ENCODE results near the gene STK17A. TPM values are rescaled to one million over a fixed set of nuclear protein-coding genes. Genes with fewer than 3 reads are reported as not detected.
A peak's percentile ranks its signal among the peaks of the same experiment; 100 is the strongest.
"Not testable (repeated sequence)": the region's sequence is repeated elsewhere in the genome, so short reads cannot be mapped to it uniquely, and the experiment has no call there.

The STK17A gene
- total RNA-seq, 1 experiment from 2014 or later: 4.5 TPM

DNA sequence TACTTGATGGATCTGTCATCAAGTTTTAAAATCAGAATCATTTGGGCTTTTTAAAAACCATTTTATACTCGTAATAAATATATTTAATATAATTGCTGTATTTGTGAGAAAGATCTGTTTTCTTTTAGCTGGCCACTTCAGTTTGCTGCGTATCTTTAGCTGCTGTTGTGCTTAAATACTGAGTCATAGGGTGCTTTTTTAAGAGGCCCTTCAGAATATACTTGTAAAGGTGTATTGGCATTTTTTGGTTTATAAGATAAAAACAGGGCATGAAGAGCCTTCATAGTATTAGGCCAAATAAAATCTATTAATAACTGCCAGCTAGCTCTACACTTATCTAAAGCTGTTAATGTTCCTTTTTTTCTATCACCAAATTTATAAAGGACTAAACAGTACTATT is 43.8 kb downstream of the STK17A start:
- H3K9me3 ChIP-seq (replicated peaks): no peaks in the 10 kb centered on the region
- peaks cover 5% of the 10 kb centered on the region; the same call in 1 of the 2 replicates for H3K4me1 ChIP-seq
- DNase-seq: no peak
- H3K36me3 ChIP-seq: peaks cover 15% of the 10 kb centered on the region
- H3K27me3 ChIP-seq: no peaks in the 10 kb centered on the region
- no peak overlapping the region for H3K27ac ChIP-seq
- no peak overlapping the region for H3K4me3 ChIP-seq

- H3K27ac ChIP-seq; H3K4me3 ChIP-seq; H3K27me3 ChIP-seq; H3K4me1 ChIP-seq; DNase-seq; H3K9me3 ChIP-seq (replicated peaks): not testable (repeated sequence)
- H3K36me3 ChIP-seq: peaks cover 23% of the 10 kb centered on the region
Measured at GRCh38 chr7:43627798-43628197, 44.9 kb downstream of the STK17A start.

DNA sequence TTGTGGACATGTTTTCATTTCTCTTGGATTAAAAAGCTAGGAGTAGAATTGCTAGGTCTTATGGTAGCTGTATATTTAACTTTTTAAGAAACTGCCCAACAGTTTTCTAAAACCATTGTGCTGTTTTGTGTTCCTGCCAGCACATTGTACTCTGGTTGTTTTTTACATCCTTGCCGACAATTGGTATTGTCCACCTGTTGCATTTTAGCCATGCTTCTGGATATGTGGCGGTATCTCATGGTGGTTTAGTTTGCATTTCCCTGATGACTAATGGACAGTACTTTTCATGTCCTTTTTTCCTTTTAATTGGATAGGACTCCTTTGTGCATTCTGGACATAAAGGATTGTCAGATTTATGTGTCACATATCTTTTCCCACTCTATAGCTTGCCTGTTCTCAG is 45.5 kb downstream of the STK17A start:
- H3K27me3 ChIP-seq: no peaks in the 10 kb centered on the region
- peak in 1 of 2 experiments; percentile 22 for DNase-seq
- H3K4me1 ChIP-seq: peaks cover 5% of the 10 kb centered on the region; the same call in 1 of the 2 replicates
- H3K4me3 ChIP-seq: no peak overlapping the region
- H3K9me3 ChIP-seq (replicated peaks): no peaks in the 10 kb centered on the region
- no peak overlapping the region; the same call in 1 of the 2 replicates for H3K27ac ChIP-seq
- peaks cover 28% of the 10 kb centered on the region for H3K36me3 ChIP-seq

DNA sequence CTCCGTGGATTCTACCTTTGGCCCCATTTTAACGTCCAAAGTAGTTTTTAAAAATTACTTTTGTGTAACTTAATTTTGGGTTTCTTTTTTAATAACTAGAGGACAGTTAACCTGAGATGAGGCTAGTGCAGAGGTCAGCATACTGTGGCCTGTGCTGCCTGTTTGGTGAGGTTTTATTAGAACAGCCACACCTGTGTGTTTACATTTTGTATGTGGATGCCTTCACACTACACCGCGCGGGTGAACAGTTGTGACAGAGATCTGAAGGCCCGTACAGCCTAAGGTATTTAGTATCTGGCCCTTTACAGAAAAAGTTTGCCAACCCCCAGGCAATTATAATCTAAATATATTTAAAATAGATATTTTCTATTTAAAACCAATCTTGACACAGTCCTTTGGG is 46.9 kb downstream of the STK17A start:
- H3K4me1 ChIP-seq: peaks cover 5% of the 10 kb centered on the region; the same call in 1 of the 2 replicates
- peaks cover 32% of the 10 kb centered on the region for H3K36me3 ChIP-seq
- H3K9me3 ChIP-seq (replicated peaks): no peaks in the 10 kb centered on the region
- H3K27ac ChIP-seq: no peak overlapping the region
- no peak overlapping the region for H3K4me3 ChIP-seq
- DNase-seq: no peak
- no peaks in the 10 kb centered on the region for H3K27me3 ChIP-seq

GRCh38 chr7:43630482-43630881 is 47.6 kb downstream of the STK17A start:
- Histone ChIP-seq H3K27ac (no peak overlapping the region), H3K9me3 (replicated peaks) (no peaks in the 10 kb centered on the region), H3K27me3 (no peaks in the 10 kb centered on the region), H3K4me1 (peaks cover 5% of the 10 kb centered on the region; the same call in 1 of the 2 replicates), H3K36me3 (peaks cover 38% of the 10 kb centered on the region), H3K4me3 (no peak overlapping the region)
- no peak for DNase-seq

GRCh38 chr7:43631559-43631958 is 48.7 kb downstream of the STK17A start:
- no peak for DNase-seq
- H3K9me3 ChIP-seq (replicated peaks): no peaks in the 10 kb centered on the region
- peaks cover 49% of the 10 kb centered on the region for H3K36me3 ChIP-seq
- peaks cover 5% of the 10 kb centered on the region; the same call in 1 of the 2 replicates for H3K4me1 ChIP-seq
- H3K4me3 ChIP-seq: no peak overlapping the region
- H3K27me3 ChIP-seq: no peaks in the 10 kb centered on the region
- H3K27ac ChIP-seq: no peak overlapping the region

DNA sequence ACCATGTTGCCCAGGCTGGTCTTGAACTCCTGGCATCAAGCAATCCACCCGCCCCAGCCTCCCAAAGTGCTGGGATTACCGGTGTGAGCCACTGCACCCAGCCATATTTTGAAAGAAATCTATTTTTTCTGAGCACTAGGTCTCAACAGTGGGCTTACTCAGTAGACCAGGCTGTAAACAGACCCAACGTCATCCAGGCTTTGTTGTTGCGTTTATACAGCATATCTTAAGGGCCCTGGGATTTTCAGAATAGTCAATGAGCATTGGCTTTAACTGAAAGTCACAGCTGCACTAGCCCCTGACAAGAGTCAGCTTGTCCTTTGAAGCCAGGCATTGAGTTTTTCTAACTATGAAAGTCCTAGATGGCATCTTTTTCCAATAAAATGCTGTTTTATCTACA is 49.8 kb downstream of the STK17A start:
- Histone ChIP-seq H3K4me3 (no peak overlapping the region), H3K4me1 (peaks cover 5% of the 10 kb centered on the region; the same call in 1 of the 2 replicates), H3K27me3 (no peaks in the 10 kb centered on the region), H3K27ac (no peak overlapping the region), H3K36me3 (peaks cover 59% of the 10 kb centered on the region), H3K9me3 (replicated peaks) (no peaks in the 10 kb centered on the region)
- no peak for DNase-seq

- Histone ChIP-seq H3K27me3 (no peaks in the 10 kb centered on the region), H3K9me3 (replicated peaks) (no peaks in the 10 kb centered on the region), H3K4me3 (no peak overlapping the region), H3K27ac (no peak overlapping the region), H3K4me1 (no peaks in the 10 kb centered on the region), H3K36me3 (peaks cover 63% of the 10 kb centered on the region)
- no peak for DNase-seq
Measured at GRCh38 chr7:43634384-43634783, 51.5 kb downstream of the STK17A start.

DNA sequence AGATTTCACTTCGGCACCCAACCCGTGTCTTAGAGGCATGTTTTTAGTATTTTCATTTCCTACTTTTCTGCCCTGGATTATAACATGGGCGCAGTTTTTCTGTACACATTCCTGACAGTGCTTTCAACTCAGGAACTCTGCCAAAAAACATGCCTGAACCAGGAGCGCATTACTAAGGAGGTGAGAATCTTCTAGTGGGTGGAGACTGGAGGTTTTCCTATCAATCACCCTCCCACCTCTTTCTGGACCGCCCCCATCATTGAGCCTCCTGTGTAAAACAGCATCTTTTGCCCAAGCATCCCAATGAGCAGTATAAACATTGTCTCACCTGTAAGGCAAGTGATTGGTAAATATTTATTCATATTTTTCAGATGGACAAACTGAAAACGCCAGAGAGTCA is 53.2 kb downstream of the STK17A start:
- H3K27me3 ChIP-seq: no peaks in the 10 kb centered on the region
- no peak overlapping the region for H3K4me3 ChIP-seq
- H3K4me1 ChIP-seq: peaks cover 7% of the 10 kb centered on the region; the same call in 1 of the 2 replicates
- H3K9me3 ChIP-seq (replicated peaks): no peaks in the 10 kb centered on the region
- peaks cover 69% of the 10 kb centered on the region for H3K36me3 ChIP-seq
- H3K27ac ChIP-seq: no peak overlapping the region
- DNase-seq: no peak

GRCh38 chr7:43637114-43637806 is 54.4 kb downstream of the STK17A start:
- H3K27me3 ChIP-seq: no peaks in the 10 kb centered on the region
- H3K36me3 ChIP-seq: peaks cover 62% of the 10 kb centered on the region
- peaks cover 7% of the 10 kb centered on the region; the same call in 1 of the 2 replicates for H3K4me1 ChIP-seq
- H3K9me3 ChIP-seq (replicated peaks): no peaks in the 10 kb centered on the region
- DNase-seq: no peak
- H3K4me3 ChIP-seq: no peak overlapping the region
- H3K27ac ChIP-seq: no peak overlapping the region

DNA sequence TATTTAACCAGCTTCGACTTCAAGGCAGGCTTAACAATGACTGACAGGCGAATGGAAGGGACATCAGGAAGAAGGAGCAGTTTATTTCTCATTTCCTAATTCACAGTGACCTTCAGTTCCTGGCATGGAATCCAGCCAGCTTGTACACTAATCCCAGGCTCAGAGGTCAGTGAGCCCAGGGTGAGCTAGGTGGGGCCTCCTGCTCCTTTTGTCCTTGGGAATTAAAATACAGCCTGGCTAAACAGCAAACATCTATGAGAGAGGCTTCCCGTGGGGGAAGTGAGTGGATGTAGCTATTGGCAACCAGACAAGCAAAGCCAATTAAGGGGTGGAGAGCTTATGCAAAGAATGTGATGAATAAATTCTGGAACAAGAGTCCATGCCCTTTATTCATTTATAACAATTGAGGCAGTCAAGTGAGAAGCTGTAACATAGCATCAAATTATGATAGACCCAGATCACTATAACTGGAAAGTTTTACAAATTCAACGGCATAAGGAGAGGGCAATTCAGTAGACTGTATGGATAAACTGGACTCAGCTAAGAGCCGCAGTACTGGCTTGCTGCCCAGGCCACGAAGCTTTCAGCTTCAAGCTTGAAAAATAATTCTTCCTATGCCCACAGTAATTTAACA is 57.1 kb downstream of the STK17A start:
- H3K9me3 ChIP-seq (replicated peaks): no peaks in the 10 kb centered on the region
- H3K36me3 ChIP-seq: peaks cover 58% of the 10 kb centered on the region
- no peak overlapping the region for H3K4me3 ChIP-seq
- DNase-seq: no peak
- H3K27me3 ChIP-seq: no peaks in the 10 kb centered on the region
- H3K4me1 ChIP-seq: peaks cover 7% of the 10 kb centered on the region; the same call in 1 of the 2 replicates
- H3K27ac ChIP-seq: no peak overlapping the region

- DNase-seq: no peak
- H3K4me3 ChIP-seq: no peak overlapping the region
- H3K4me1 ChIP-seq: peaks cover 7% of the 10 kb centered on the region; the same call in 1 of the 2 replicates
- H3K9me3 ChIP-seq (replicated peaks): no peaks in the 10 kb centered on the region
- no peaks in the 10 kb centered on the region for H3K27me3 ChIP-seq
- H3K36me3 ChIP-seq: peaks cover 57% of the 10 kb centered on the region
- no peak overlapping the region for H3K27ac ChIP-seq
Measured at GRCh38 chr7:43640679-43641078, 57.8 kb downstream of the STK17A start.

DNA sequence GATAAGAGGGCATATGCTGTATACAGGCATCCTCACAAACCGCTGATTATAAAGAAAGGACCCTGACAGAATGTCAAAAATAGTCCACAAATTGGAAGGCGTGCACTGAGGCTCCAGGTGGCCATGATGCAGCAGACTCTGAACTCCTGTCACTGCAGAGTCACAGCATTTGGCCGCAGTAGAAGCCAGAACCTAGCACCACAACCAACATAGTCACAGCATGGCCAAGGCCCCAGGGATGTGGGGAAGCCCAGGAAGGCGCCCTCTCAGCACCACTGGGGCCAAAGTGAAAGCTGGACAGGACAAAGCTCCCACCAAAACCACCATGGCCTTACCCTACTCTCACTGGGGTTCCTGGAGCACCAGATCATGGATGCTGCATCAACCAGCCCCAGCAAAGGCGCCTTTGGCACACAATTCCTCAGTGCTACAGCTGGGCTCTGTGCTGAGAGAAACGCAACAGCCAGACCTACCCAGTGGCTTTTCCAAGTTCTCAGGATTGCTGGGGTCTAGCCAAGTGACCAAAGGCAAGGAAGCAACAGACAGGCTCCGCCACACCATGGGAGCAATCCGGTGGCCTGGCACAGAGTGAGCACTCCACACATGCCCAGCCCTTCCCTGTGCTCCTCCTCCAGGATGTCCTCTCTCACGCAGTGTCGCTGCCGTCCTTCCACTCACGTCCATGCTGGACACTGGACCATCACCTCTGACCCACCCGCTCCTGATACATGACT is 60.2 kb downstream of the STK17A start:
- H3K4me1 ChIP-seq: peaks cover 16% of the 10 kb centered on the region; the same call in 1 of the 2 replicates
- H3K9me3 ChIP-seq (replicated peaks): no peaks in the 10 kb centered on the region
- no peaks in the 10 kb centered on the region for H3K27me3 ChIP-seq
- peaks cover 50% of the 10 kb centered on the region for H3K36me3 ChIP-seq
- no peak for DNase-seq
- no peak overlapping the region for H3K27ac ChIP-seq
- no peak overlapping the region for H3K4me3 ChIP-seq

GRCh38 chr7:43643846-43644245 is 60.9 kb downstream of the STK17A start:
- peaks cover 45% of the 10 kb centered on the region for H3K36me3 ChIP-seq
- no peak overlapping the region for H3K4me3 ChIP-seq
- H3K27ac ChIP-seq: no peak overlapping the region
- DNase-seq: no peak
- H3K4me1 ChIP-seq: peaks cover 23% of the 10 kb centered on the region
- no peaks in the 10 kb centered on the region for H3K9me3 ChIP-seq (replicated peaks)
- H3K27me3 ChIP-seq: no peaks in the 10 kb centered on the region

- H3K4me1 ChIP-seq: peaks cover 23% of the 10 kb centered on the region
Measured at GRCh38 chr7:43645699-43646226, 62.9 kb downstream of the STK17A start.

More at GRCh38 chr7:43645699-43646226, 62.9 kb downstream of the STK17A start:
- Histone ChIP-seq H3K27ac (no peak overlapping the region), H3K27me3 (no peaks in the 10 kb centered on the region), H3K9me3 (replicated peaks) (no peaks in the 10 kb centered on the region), H3K36me3 (peaks cover 31% of the 10 kb centered on the region), H3K4me3 (no peak overlapping the region)
- DNase-seq: no peak

Data from SJCRH30 (cell line).